Calu3 (cell line): ENCODE results near the gene SAFB2. TPM values are rescaled to one million over a fixed set of nuclear protein-coding genes. Genes with fewer than 3 reads are reported as not detected.

ENCODE experiments used
- BruUV-seq: library from RNA; stranded (reverse); fragments of 400-500 nt; replicated peaks from 2 replicates; lab custom pipeline; 2021; lab: Mats Ljungman, UMichigan
- CTCF ChIA-PET: fragments of 300-600 bp; sonication (Branson Sonifier 250); formaldehyde crosslinking; loops from one replicate; lab custom pipeline; 2022; ENCODE audit warnings: antibody characterized with exemption; lab: Charles Lee
- DNase-seq: peaks from one replicate; pipeline ENCODE4 v3.0.0; 2022
- H3K27ac Mint-ChIP-seq: one replicate; pipeline ENCODE4 v1.8.0; 2022; ENCODE audit warnings: mixed read lengths; ENCODE audit not compliant: unreplicated experiment
- H3K27me3 Mint-ChIP-seq: one replicate; pipeline ENCODE4 v1.8.0; 2022; ENCODE audit warnings: mixed read lengths; ENCODE audit not compliant: unreplicated experiment
- H3K36me3 Mint-ChIP-seq: one replicate; pipeline ENCODE4 v1.8.0; 2022; ENCODE audit warnings: mild to moderate bottlenecking, moderate library complexity, mixed read lengths; ENCODE audit not compliant: insufficient read depth, unreplicated experiment
- H3K4me1 Mint-ChIP-seq: one replicate; pipeline ENCODE4 v1.8.0; 2022; ENCODE audit warnings: mild to moderate bottlenecking, low read depth, mixed read lengths; ENCODE audit not compliant: unreplicated experiment
- H3K4me3 Mint-ChIP-seq: one replicate; pipeline ENCODE4 v1.8.0; 2022; ENCODE audit warnings: mild to moderate bottlenecking, low read depth, moderate library complexity, mixed read lengths; ENCODE audit not compliant: unreplicated experiment
- H3K9me3 Mint-ChIP-seq: one replicate; pipeline ENCODE4 v1.8.0; 2022; ENCODE audit warnings: low read depth, mixed read lengths; ENCODE audit not compliant: unreplicated experiment
- CTCF ChIP-seq: fragments of 200-600 bp; IDR thresholded peaks from one replicate; pipeline ENCODE4 v1.8.0; 2022; ENCODE audit warnings: antibody characterized with exemption; ENCODE audit not compliant: unreplicated experiment
- intact Hi-C: fragments of 100-400 bp; cut with micrococcal nuclease; formaldehyde crosslinking; loops from one replicate; pipeline ENCODE4 v1.10.0; 2022; ENCODE audit not compliant: unreplicated experiment
- total RNA-seq: library from RNA; stranded (reverse); gene quantifications from 2 replicates; pipeline ENCODE4 v1.2.3, GENCODE V29; 2022

SAFB2 gene
- total RNA-seq, 1 experiment from 2014 or later: 71.7 TPM

- no peak for TF ChIP-seq CTCF
- Mint-ChIP-seq H3K27ac (no peak overlapping the region), H3K4me3 (no peak overlapping the region), H3K9me3 (no peaks in the 10 kb centered on the region), H3K4me1 (peaks cover 24% of the 10 kb centered on the region), H3K27me3 (no peaks in the 10 kb centered on the region), H3K36me3 (peaks cover 57% of the 10 kb centered on the region)
- no TSS peak for BruUV-seq
- CTCF ChIA-PET: no interaction called here
- DNase-seq: no peak
- intact Hi-C loops: no loop called here
Measured at GRCh38 chr19:5627395-5627904, 4.9 kb upstream of the SAFB2 start.

- no TSS peak for BruUV-seq
- intact Hi-C loops: no loop called here
- peaks cover 24% of the 10 kb centered on the region for H3K4me1 Mint-ChIP-seq
- H3K27ac Mint-ChIP-seq: peak overlapping the region; percentile 54
- CTCF ChIA-PET: interaction anchor here (0.7 kb wide), 1 partner anchor 248 kb away, joined by 3 read pairs; no protein-coding TSS in a partner anchor
- no peak for TF ChIP-seq CTCF
- no peaks in the 10 kb centered on the region for H3K9me3 Mint-ChIP-seq
- H3K4me3 Mint-ChIP-seq: peak overlapping the region; percentile 99
- H3K27me3 Mint-ChIP-seq: no peaks in the 10 kb centered on the region
- DNase-seq: no peak
- peaks cover 70% of the 10 kb centered on the region for H3K36me3 Mint-ChIP-seq
Measured at GRCh38 chr19:5625641-5626040, 3.1 kb upstream of the SAFB2 start.

GRCh38 chr19:5624741-5625278 lies 2.2 kb upstream of the SAFB2 start:
- no peak for TF ChIP-seq CTCF
- BruUV-seq: TSS peak; percentile 39
- no peaks in the 10 kb centered on the region for H3K9me3 Mint-ChIP-seq
- intact Hi-C loops: no loop called here
- H3K4me1 Mint-ChIP-seq: peaks cover 30% of the 10 kb centered on the region
- CTCF ChIA-PET: interaction anchor here (0.7 kb wide), 1 partner anchor 247 kb away, joined by 3 read pairs; no protein-coding TSS in a partner anchor
- no peak for DNase-seq
- peak overlapping the region; percentile 99 for H3K4me3 Mint-ChIP-seq
- peaks cover 75% of the 10 kb centered on the region for H3K36me3 Mint-ChIP-seq
- H3K27me3 Mint-ChIP-seq: no peaks in the 10 kb centered on the region
- no peak overlapping the region for H3K27ac Mint-ChIP-seq

DNA sequence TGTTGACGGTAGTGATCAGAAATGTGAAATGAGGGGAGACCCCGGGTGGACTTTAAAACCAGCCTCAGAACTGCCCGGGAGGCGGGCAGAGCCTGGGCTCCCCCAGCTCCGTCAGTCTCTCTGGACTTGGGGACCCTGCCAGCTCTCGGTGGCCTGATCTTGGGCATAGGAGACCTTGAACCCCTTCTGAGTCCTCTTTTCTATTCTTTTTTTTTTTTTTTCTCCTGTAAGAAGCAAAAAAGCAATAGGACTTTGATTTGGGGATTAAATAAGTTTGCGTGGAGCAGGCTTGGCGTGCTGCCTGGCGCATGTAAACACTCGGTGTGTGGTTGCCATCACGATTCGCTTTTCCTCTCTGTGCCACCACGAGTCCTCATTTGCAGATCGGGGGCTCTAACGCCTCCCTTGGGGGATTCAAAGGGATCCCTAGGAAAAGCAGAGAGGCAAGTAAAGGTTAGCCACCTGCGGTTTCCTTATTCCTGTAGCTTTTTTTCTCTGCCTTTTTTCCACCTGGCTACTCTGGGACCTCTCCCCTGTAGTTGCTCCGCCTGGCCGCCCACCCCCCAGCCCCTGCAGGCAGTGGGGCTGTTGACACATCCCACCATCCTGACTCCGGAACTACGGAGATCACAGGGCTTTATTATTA lies 1.6 kb upstream of the SAFB2 start:
- Mint-ChIP-seq H3K36me3 (peaks cover 75% of the 10 kb centered on the region), H3K4me3 (peak overlapping the region; percentile 99), H3K9me3 (no peaks in the 10 kb centered on the region), H3K27me3 (no peaks in the 10 kb centered on the region), H3K27ac (peak overlapping the region; percentile 100), H3K4me1 (peaks cover 30% of the 10 kb centered on the region)
- no peak for TF ChIP-seq CTCF
- CTCF ChIA-PET: no interaction called here
- DNase-seq: no peak
- no TSS peak for BruUV-seq
- intact Hi-C loops: no loop called here
